Uterus (tissue), 4 donors: Measurements from ENCODE around the gene BCKDK. TPM values are rescaled to one million over a fixed set of nuclear protein-coding genes. Genes with fewer than 3 reads are reported as not detected.
"Not testable (repeated sequence)": the region's sequence is repeated elsewhere in the genome, so short reads cannot be mapped to it uniquely, and the experiment has no call there.

Experiments used
- DNase-seq, 2 donors: peaks; one replicate each; pipeline ENCODE4 v3.0.0-alpha.2; 2019 to 2020
- H3K27ac ChIP-seq, 2 donors: fragments of 200-600 bp; sonication (generic); 1 replicate in 1 of 2; 2 replicates in 1 of 2; pipeline ENCODE4 v1.5.1; 2016 to 2018
- H3K27me3 ChIP-seq, 2 donors: fragments of 200-600 bp; sonication (generic); one replicate each; pipeline ENCODE4 v1.5.1; 2018 to 2019; ENCODE audit warnings: control low read depth in 1 of 2
- H3K36me3 ChIP-seq, 2 donors: fragments of 200-600 bp; sonication (generic); one replicate each; pipeline ENCODE4 v1.5.1; 2019; ENCODE audit warnings: control low read depth in 1 of 2
- H3K4me1 ChIP-seq, 2 donors: fragments of 200-600 bp; sonication (generic); one replicate each; pipeline ENCODE4 v1.5.1; 2018 to 2019; ENCODE audit warnings: control low read depth in 1 of 2
- H3K4me3 ChIP-seq, 2 donors: fragments of 200-600 bp; sonication (generic); 1 replicate in 1 of 2; 2 replicates in 1 of 2; pipeline ENCODE4 v1.5.1; 2018 to 2019; ENCODE audit warnings: mild to moderate bottlenecking in 1 of 2
- H3K9me3 ChIP-seq, 2 donors: fragments of 200-600 bp; sonication (generic); one replicate each; pipeline ENCODE4 v1.5.1; 2019; ENCODE audit warnings: control low read depth in 1 of 2
- POLR2A ChIP-seq, 2 donors: fragments of 450-650 bp; IDR thresholded peaks; one replicate each; pipeline ENCODE4 v1.6.1; 2016; ENCODE audit warnings: antibody characterized with exemption in 2 of 2, mild to moderate bottlenecking in 1 of 2, moderate library complexity in 1 of 2
- intact Hi-C: fragments of 100-400 bp; cut with DNase I; formaldehyde crosslinking; loops from one replicate; pipeline ENCODE4 v1.15.1; 2023; ENCODE audit warnings: low total_unique reads
- total RNA-seq, 4 donors: library from RNA; depleted of rRNA in 3 of 4; stranded (reverse); fragments of >200 nt in 3 of 4; gene quantifications; one replicate each; pipeline versions ENCODE4 v1.1.0 to v1.2.4, GENCODE V29; 2014 to 2023
- TF ChIP-seq, protein P1 (sequence below), 4 experiments: fragments of 200-600 bp in 2 of 4; fragments of 450-650 bp in 2 of 4; sonication (generic) in 2 of 4; IDR thresholded peaks; one replicate each; pipeline ENCODE4 v1.5.1; 2016 to 2019; ENCODE audit warnings: antibody characterized with exemption in 4 of 4, mild to moderate bottlenecking in 2 of 4, moderate library complexity in 1 of 4
- donor health status: DM: yes; HTN: yes; CAD: no.

The BCKDK gene
- total RNA-seq, 4 donors from 2014 or later = 15.3 to 32.1 (median 21.9) TPM

DNA sequence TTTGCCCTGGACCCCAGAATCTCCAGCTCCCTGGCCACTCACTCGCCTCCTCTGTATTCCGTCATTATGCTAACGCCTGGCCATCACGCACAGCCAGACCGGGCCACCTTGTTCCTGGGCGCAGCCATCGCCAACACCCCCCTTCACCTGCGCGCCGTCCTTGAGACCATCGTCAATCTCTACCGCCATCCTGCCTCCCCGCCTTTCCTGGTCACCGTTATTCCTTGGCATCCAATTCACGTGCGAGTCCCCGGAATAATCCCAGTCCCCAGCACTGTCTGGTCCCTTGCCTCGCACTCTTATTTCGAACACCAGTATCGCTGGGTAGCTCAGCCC is 14.1 kb upstream of the BCKDK start:
- intact Hi-C loops = no loop called here
- DNase-seq = no peak
- Histone ChIP-seq H3K9me3 (no peaks in the 10 kb centered on the region), H3K4me1 (peaks cover 0 to 3% of the 10 kb centered on the region in 2 donors), H3K27ac (peak overlapping the region; percentile 69 to 89), H3K4me3 (peak overlapping the region; percentile 62 to 65), H3K36me3 (no peaks in the 10 kb centered on the region), H3K27me3 (no peaks in the 10 kb centered on the region)
- TF ChIP-seq POLR2A (IDR thresholded peaks at IDR 0.05) = no peak
- TF ChIP-seq, protein P1, sequence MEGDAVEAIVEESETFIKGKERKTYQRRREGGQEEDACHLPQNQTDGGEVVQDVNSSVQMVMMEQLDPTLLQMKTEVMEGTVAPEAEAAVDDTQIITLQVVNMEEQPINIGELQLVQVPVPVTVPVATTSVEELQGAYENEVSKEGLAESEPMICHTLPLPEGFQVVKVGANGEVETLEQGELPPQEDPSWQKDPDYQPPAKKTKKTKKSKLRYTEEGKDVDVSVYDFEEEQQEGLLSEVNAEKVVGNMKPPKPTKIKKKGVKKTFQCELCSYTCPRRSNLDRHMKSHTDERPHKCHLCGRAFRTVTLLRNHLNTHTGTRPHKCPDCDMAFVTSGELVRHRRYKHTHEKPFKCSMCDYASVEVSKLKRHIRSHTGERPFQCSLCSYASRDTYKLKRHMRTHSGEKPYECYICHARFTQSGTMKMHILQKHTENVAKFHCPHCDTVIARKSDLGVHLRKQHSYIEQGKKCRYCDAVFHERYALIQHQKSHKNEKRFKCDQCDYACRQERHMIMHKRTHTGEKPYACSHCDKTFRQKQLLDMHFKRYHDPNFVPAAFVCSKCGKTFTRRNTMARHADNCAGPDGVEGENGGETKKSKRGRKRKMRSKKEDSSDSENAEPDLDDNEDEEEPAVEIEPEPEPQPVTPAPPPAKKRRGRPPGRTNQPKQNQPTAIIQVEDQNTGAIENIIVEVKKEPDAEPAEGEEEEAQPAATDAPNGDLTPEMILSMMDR (IDR thresholded peaks at IDR 0.05) = no peak

DNA sequence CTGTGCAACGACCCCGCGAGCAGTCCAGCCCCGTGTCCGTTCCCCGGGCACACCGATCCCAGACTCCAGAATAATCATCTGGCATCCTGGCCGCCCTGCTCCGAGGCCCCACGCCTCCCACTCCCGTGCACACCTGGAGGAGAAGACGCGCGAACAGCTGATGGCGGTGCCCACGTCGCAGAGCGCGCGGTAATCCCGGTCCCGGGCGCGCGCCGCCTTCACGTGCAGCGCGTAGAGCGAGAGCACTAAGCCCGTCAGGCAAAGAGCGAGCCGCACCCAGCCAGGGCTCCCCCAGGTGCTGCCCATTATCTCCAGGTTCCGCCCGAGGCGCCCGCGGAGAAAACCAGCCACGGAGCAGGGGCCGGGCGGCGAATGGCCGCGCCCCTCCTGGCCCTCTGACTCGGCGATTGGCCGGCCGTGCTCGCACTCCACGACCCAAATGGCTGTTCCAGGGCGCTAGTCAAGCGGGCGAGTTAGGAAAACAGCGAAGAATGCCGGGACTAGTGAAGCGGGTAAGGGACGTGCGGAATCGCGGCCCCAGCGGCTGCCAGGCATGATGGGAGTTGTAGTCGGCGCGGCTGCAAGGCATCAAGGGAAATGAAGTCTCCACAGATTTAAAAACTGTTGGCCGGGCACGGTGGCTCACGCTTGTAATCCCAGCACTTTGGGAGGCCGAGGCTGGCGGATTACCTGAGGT is 13.6 kb upstream of the BCKDK start, which contains the start of gene VKORC1:
VKORC1 (minus strand) TSS at position 374 of the 697 bp plus-strand sequence; CDS start at position 306, 68 bp downstream.
- no peaks in the 10 kb centered on the region for H3K27me3 ChIP-seq
- no peaks in the 10 kb centered on the region for H3K9me3 ChIP-seq
- no peaks in the 10 kb centered on the region for H3K36me3 ChIP-seq
- H3K27ac ChIP-seq = peak within 1 kb of the TSS; percentile 69 to 89
- TF ChIP-seq POLR2A (IDR thresholded peaks at IDR 0.05) = peak; percentile 60
- TF ChIP-seq, protein P1 (IDR thresholded peaks at IDR 0.05) = peak in 1 of 4 experiments; percentile 35
- H3K4me3 ChIP-seq = peak within 1 kb of the TSS; percentile 62 to 65
- DNase-seq = peak; percentile 94 to 95
- intact Hi-C loops = no loop called here
- H3K4me1 ChIP-seq = peaks cover 0 to 3% of the 10 kb centered on the region in 2 donors

DNA sequence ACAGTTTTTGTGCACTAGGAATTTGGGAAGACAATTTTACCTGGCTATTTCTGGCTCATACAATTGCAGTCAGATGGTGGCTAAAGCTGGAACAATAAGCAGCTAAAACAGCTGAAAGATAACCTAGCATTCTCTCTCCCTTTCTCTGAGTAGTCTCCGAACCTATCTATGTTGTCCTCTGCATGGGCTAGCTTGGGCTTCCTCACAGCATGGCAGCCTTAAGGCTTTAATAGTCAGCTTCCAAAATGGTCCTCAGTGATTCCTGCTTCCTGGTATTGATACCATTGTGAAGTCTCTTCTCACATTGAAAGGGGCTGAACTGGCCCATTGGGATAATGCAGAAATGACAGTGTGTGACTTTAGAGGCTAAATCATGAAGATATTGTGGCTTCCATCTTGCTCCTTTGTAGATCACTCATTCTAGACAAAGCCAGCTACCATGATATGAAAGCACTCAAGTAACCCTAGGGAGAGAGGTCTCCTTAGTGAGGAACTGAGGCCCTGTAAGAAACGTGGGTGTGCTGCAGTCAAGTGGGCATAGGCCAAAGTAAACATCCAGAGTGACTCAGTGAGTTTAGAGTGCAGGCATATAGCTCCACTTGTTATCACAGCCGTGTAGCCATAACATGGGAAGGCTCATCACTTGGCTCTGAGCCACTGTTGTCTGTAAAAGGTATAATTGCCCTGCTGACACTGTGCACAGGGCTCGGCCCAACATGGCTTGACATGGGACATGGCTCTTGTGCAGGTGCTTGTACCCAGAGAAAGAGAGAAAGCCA is 8.1 kb upstream of the BCKDK start:
- no peak overlapping the region for H3K4me3 ChIP-seq
- H3K27ac ChIP-seq = no peak overlapping the region
- H3K4me1 ChIP-seq = no peaks in the 10 kb centered on the region
- H3K27me3 ChIP-seq = no peaks in the 10 kb centered on the region
- no peak for DNase-seq
- intact Hi-C loops = no loop called here
- no peak for TF ChIP-seq POLR2A (IDR thresholded peaks at IDR 0.05)
- TF ChIP-seq, protein P1 (IDR thresholded peaks at IDR 0.05) = no peak
- no peaks in the 10 kb centered on the region for H3K9me3 ChIP-seq
- H3K36me3 ChIP-seq = no peaks in the 10 kb centered on the region

DNA sequence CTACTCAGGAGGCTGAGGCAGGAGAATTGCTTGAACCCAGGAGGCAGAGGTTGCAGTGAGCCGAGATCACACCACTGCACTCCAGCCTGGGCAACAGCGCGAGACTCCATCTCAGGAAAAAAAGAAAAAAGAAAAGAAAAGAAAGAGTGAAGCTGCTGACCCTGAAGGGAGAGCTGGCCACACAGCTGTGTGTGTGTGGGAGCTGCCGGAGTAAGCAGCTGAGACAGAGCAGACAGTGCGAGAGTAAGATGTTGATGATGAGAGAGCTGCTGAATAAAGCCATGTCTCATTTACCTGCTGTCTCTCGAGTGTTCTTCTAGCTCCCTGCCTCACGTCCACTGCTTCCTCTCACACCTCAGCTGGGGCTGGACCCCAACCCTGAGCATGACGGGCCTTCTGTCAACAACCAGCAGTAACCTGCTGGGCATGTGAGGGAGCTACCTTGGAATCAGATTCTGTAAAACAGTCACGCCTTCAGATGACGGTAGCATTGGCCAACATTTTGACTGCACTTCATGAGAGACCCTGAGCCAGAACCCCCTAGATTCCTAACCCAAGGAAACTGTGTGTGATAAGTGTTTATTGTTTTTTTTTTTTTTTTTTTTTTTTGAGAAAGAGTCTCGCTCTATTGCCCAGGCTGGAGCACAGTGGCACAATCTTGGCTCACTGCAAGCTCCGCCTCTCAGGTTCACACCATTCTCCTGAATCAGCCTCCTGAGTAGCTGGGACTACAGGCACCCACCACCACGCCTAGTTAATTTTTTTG is 7.1 kb upstream of the BCKDK start:
- DNase-seq, H3K27ac ChIP-seq, intact Hi-C loops: not testable (repeated sequence)

DNA sequence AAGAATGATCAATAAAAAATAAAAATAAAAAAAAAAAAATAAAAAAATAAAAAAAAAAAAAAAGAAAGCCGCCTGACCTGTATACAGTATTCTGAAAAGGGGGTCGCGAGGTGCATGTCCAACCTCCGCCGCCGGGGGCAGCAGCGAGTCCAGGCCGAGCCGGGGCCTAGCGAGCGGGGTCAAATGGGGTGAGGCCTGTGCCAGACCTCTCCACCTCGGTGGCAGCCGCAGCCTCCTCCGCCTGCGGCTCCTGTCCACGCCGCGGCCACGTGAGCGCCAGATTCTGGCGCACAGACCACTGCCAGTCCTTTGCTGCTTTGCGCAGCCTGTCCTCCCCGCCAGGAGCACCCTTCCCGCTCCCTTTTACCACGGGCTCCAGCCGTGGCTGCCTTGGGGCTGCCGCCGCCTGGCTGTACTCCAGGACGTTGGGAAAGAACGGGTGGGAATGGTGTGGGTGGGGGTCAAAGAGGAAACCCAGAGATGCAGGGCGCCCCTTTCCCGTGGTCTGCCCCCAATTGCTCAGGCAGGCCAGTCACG is 2.4 kb upstream of the BCKDK start:
- H3K36me3 ChIP-seq = no peaks in the 10 kb centered on the region
- peaks cover 0 to 6% of the 10 kb centered on the region in 2 donors for H3K4me1 ChIP-seq
- H3K27me3 ChIP-seq = no peaks in the 10 kb centered on the region
- no peaks in the 10 kb centered on the region for H3K9me3 ChIP-seq
- H3K27ac ChIP-seq = no peak overlapping the region
- TF ChIP-seq, protein P1 (IDR thresholded peaks at IDR 0.05) = peak; percentile 74 to 91 (median 78)
- no peak for TF ChIP-seq POLR2A (IDR thresholded peaks at IDR 0.05)
- intact Hi-C loops = no loop called here
- peak overlapping the region in 1 of 2 donors; percentile 1 for H3K4me3 ChIP-seq
- peak; percentile 81 to 82 for DNase-seq

More for the DNA sequence above, 7.1 kb upstream of the BCKDK start:
- H3K27me3 ChIP-seq, H3K4me1 ChIP-seq, H3K4me3 ChIP-seq, H3K36me3 ChIP-seq, H3K9me3 ChIP-seq: not testable (repeated sequence)
